CD1c-positive myeloid dendritic cell (primary cell): Measurements from ENCODE around the gene ADGRE1.

ENCODE experiments used
- DNase-seq: peaks from one replicate; pipeline ENCODE4 v3.0.0-alpha.2; 2016; ENCODE audit errors: extremely low spot score

The ADGRE1 gene

GRCh38 chr19:6956573-6956972, 69.2 kb downstream of the ADGRE1 start:
- no peak for DNase-seq

DNA sequence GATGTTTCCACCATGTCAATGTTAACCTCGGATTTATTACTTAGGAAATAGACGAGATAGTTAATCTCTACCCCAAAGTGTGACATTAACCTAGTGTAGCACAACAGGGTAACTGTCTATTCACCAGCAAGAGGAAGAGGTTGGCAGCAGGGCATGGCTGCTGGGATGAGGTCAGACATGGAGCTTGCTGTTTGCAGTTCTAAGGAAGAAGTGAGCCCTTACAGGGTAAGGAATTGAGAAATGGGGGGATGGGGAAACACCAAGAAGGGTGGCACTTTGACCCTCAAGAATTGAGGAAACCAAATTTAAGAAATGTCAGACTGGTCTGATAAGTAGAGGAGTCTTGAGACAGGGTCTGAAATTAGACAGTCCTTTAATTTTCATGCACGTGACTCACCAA, 71.4 kb downstream of the ADGRE1 start:
- DNase-seq: peak; percentile 84

GRCh38 chr19:6963244-6963852, 76.0 kb downstream of the ADGRE1 start:
- DNase-seq: peak; percentile 61

- peak; percentile 42 for DNase-seq
These were observed 76.6 kb downstream of the ADGRE1 start for GRCh38 chr19:6963937-6964336.

DNA sequence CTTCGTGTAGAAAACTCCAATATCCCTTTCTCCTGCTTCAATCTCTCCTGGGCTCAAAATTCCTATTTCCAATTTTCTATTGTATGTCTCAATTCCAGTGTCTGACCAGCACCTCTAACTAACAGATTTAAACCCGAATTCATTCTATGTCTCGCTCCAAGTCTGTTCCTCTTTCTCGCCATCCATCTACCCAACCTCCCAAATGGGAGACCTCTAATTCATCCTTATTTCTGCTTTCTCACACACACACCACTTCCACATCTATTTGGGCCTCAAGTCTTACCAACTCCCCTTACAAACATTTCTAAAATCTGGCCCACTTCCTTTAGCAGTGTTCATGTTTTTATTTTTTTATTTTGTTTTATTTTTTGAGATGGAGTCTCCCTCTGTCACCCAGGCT, 80.6 kb downstream of the ADGRE1 start:
- peak; percentile 55 for DNase-seq

DNA sequence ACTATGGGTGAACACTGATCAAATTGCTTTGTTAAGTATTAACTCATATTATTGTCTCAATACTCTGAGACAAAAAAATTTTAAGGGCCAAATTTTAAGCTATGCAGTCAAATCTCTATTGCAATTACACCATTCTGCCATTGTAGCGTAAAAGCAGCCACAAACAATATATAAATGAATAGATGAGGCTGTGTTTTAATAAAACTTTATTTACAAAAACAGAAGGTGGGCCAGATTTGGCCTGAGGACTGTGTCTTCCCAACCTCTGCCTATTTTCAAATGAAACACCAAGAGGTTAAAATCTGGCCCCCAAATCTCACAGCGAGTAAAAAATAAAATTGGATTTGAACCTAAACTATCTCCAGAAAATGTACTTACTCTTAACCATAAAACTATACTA, 82.1 kb downstream of the ADGRE1 start:
- no peak for DNase-seq

GRCh38 chr19:6970021-6970420, 82.6 kb downstream of the ADGRE1 start:
- peak; percentile 81 for DNase-seq

GRCh38 chr19:6970443-6970842, 83.1 kb downstream of the ADGRE1 start:
- peak; percentile 69 for DNase-seq

DNA sequence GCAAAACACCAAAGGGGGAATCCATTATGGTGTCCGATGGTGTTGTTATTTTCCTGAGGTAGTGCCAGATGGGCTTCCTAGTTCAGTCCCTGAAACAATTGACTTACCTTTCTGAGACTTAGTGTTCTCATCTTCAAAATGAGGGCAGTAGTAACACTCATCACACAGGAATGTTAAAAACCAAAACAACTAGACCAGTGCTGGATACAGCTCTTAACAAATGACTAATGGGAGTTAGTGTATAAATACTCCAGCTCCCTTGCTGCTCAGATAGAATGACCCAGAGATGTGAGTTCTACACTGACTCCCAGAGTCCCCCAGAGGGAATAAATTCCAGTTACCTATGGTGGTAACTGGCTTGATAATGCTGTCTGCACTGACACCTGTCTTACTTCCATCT, 84.0 kb downstream of the ADGRE1 start:
- no peak for DNase-seq

DNA sequence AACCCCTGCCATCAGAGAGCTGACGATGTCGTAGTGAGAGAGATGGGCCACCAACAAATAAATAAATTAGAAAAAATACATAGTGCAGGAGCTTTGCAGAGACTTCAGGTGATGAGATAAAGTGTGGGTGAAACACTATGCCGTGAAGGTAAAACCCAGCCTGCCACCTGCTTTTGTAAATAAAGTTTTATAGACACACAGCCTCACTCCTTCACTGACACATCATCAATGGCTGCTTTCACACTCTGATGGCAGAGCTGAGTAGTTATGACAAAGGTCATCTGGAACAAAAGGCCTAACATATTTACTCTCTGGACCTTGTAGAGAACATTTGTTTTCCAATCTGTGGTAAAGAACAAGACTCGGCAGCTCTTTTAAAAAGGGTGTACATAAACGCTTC, 88.8 kb downstream of the ADGRE1 start:
- DNase-seq: no peak

DNA sequence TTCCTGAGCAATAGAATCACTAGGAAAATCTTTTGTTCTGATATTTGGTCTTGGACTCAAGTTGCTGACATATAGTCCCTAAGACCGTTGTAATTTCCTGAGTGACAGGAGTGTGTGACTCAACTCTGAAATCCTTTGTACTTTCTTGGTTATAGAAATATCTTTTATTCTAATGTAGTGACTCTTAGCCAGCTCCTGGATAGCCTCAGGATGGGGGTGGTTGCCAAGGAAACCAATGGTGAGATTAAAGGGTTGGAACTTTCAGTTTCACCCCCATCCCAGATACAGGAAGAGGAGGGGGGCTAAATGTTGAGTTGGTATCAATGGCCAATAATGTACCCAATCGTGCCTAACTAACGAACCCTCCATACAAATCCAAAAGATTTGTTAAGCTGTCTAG, 92.0 kb downstream of the ADGRE1 start:
- DNase-seq: no peak

GRCh38 chr19:6983448-6983847, 96.1 kb downstream of the ADGRE1 start:
- DNase-seq: no peak

GRCh38 chr19:6987850-6988249, 100.5 kb downstream of the ADGRE1 start:
- peak; percentile 90 for DNase-seq

DNA sequence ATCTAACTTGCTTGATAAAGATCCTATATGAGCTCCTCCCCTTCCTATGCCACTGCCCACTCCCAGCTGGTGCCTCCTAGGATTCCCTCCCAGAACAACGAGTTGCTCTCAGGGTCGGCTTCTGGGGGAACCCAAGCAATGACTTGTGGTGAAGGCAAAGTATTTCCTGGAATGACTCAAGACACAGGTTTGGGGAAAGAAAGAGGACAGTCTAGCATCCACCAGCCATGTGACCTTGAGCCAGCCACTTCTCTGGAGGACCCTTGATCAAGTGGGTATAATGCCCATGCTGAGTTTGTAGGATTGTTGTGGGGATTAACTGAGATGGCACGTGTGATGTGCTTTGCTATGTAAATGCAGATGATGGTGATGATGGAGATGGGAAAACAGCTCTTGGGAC, 100.9 kb downstream of the ADGRE1 start:
- peak; percentile 40 for DNase-seq
